Keratinocyte (primary cell): ENCODE results near the gene CDC42EP3. TPM values are rescaled to one million over a fixed set of nuclear protein-coding genes. Genes with fewer than 3 reads are reported as not detected.

Source experiments
- DNase-seq: peaks from one replicate; pipeline ENCODE4 v3.0.0-alpha.2; 2011; ENCODE audit warnings: low read depth, missing footprints, low spot score
- FAIRE-seq: peaks from 2 replicates; lab custom pipeline; 2011; peaks lifted over from hg19 to GRCh38; lab: Jason Lieb, UNC
- H2AFZ ChIP-seq: 2 replicates; pipeline ENCODE4 v1.6.0; 2012; ENCODE audit warnings: low read length, control low read depth, inconsistent platforms; ENCODE audit not compliant: control insufficient read depth
- H3K27ac ChIP-seq: 2 replicates; pipeline ENCODE4 v1.5.1; 2011; ENCODE audit warnings: low read length; ENCODE audit not compliant: control insufficient read depth, insufficient read depth
- H3K27me3 ChIP-seq: 3 replicates; pipeline ENCODE4 v1.6.0; 2011; ENCODE audit warnings: low read length; ENCODE audit not compliant: control insufficient read depth, insufficient read depth; ENCODE audit errors: extremely low read depth
- H3K36me3 ChIP-seq, 2 experiments: 2 replicates in 1 of 2; 3 replicates in 1 of 2; pipeline ENCODE4 v1.5.1; 2011; ENCODE audit warnings: low read length in 2 of 2, mild to moderate bottlenecking in 1 of 2; ENCODE audit not compliant: control insufficient read depth in 2 of 2, insufficient read depth in 2 of 2; ENCODE audit errors: extremely low read depth in 1 of 2
- H3K4me1 ChIP-seq: 3 replicates; pipeline ENCODE4 v1.5.1; 2011; ENCODE audit warnings: low read length; ENCODE audit not compliant: control insufficient read depth, insufficient read depth; ENCODE audit errors: extremely low read depth
- H3K4me2 ChIP-seq: 3 replicates; pipeline ENCODE4 v1.6.0; 2011; ENCODE audit warnings: low read depth, low read length; ENCODE audit not compliant: control insufficient read depth, insufficient read depth; ENCODE audit errors: extremely low read depth
- H3K4me3 ChIP-seq, 3 experiments: fragments of 200-600 bp in 1 of 3; sonication (generic) in 1 of 3; 2 replicates in 2 of 3; 3 replicates in 1 of 3; pipeline ENCODE4 v1.5.1; 2011 to 2016; ENCODE audit warnings: low read length in 3 of 3, mild to moderate bottlenecking in 3 of 3, control low read depth in 2 of 3, inconsistent platforms in 1 of 3, low read depth in 1 of 3, mixed read lengths in 1 of 3, mixed run types in 1 of 3, moderate library complexity in 1 of 3; ENCODE audit not compliant: control insufficient read depth in 2 of 3, insufficient read depth in 2 of 3; ENCODE audit errors: extremely low read depth in 1 of 3
- H3K79me2 ChIP-seq: 2 replicates; pipeline ENCODE4 v1.6.0; 2012; ENCODE audit warnings: low read length; ENCODE audit not compliant: control insufficient read depth, insufficient read depth
- H3K9ac ChIP-seq: 3 replicates; pipeline ENCODE4 v1.6.0; 2011; ENCODE audit warnings: low read length; ENCODE audit not compliant: control insufficient read depth, insufficient read depth; ENCODE audit errors: extremely low read depth
- H3K9me1 ChIP-seq: 3 replicates; pipeline ENCODE4 v1.6.0; 2011; ENCODE audit warnings: low read length; ENCODE audit not compliant: control insufficient read depth, insufficient read depth; ENCODE audit errors: extremely low read depth
- H3K9me3 ChIP-seq: 2 replicates; pipeline ENCODE4 v1.5.1; 2012; ENCODE audit warnings: low read depth, low read length; ENCODE audit not compliant: control insufficient read depth
- H4K20me1 ChIP-seq: 3 replicates; pipeline ENCODE4 v1.6.0; 2011; ENCODE audit warnings: low read length; ENCODE audit not compliant: control insufficient read depth, insufficient read depth; ENCODE audit errors: extremely low read depth
- EZH2 ChIP-seq: IDR thresholded peaks from one replicate; pipeline ENCODE4 v1.6.1; 2012; ENCODE audit warnings: inconsistent platforms, mild to moderate bottlenecking, low read length, moderate library complexity
- dilution Hi-C: fragments of 300-500 bp; cut with MboI; formaldehyde crosslinking; loops from one replicate; pipeline ENCODE4 v1.7.0; 2020; ENCODE audit warnings: low sequenced_read_pairs; ENCODE audit not compliant: extremely low pct_ligation_motif_present
- polyA plus RNA-seq, 5 experiments: library from polyadenylated mRNA; depleted of rRNA in 3 of 5; stranded (reverse) in 3 of 5; stranded (forward) in 1 of 5; unstranded in 1 of 5; fragments of >200 nt; gene quantifications; 1 replicate in 1 of 5; 2 replicates in 3 of 5; 3 replicates in 1 of 5; pipeline versions ENCODE4 v1.2.1 to v1.2.3, GENCODE V29; 2011 to 2012; ENCODE audit warnings: missing spikeins in 2 of 5, low read depth in 1 of 5, low replicate concordance in 1 of 5
- TF ChIP-seq, protein P1 (sequence below), 3 experiments: IDR thresholded peaks in 1 of 3; conservative IDR thresholded peaks in 1 of 3; optimal IDR thresholded peaks in 1 of 3; 2 replicates in 2 of 3; 3 replicates in 1 of 3; pipeline versions ENCODE3 to v1.5.1; 2011; ENCODE audit warnings: low read length in 3 of 3, mild to moderate bottlenecking in 3 of 3, moderate library complexity in 2 of 3, control low read depth in 1 of 3, inconsistent platforms in 1 of 3; ENCODE audit not compliant: insufficient read depth in 2 of 3; ENCODE audit errors: extremely low read depth in 1 of 3

The CDC42EP3 gene
- polyA plus RNA-seq, 1 donor (not counting 4 experiments of a cell fraction or from before 2014, with no cell fraction given): 34.6 TPM

DNA sequence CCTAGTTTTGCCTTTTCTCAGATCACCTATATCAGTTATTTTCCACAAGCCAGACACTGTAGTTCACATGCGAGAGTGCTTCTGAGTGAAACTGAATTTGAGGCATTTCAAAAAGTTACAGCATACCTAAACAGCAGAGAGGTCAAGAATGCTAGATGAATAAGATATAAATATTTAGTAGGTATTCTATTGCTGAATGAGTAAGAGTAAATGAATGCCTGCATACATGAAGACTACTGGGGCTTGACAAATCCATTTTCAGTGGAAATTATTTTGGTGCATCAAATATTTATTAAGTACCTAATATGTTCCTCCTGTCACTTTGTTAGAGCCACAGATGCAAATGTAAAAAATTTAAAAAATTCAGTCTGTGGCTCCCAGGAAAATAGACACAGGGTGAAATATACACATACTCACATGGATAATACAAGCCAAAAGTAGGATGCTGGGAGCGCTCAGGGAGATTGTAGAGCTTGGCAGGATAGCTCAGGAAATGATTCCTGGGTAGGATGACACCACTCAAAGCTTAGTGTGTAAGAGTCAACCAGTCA lies 27.6 kb upstream of the CDC42EP3 start:
- no peak for TF ChIP-seq EZH2
- TF ChIP-seq, protein P1, sequence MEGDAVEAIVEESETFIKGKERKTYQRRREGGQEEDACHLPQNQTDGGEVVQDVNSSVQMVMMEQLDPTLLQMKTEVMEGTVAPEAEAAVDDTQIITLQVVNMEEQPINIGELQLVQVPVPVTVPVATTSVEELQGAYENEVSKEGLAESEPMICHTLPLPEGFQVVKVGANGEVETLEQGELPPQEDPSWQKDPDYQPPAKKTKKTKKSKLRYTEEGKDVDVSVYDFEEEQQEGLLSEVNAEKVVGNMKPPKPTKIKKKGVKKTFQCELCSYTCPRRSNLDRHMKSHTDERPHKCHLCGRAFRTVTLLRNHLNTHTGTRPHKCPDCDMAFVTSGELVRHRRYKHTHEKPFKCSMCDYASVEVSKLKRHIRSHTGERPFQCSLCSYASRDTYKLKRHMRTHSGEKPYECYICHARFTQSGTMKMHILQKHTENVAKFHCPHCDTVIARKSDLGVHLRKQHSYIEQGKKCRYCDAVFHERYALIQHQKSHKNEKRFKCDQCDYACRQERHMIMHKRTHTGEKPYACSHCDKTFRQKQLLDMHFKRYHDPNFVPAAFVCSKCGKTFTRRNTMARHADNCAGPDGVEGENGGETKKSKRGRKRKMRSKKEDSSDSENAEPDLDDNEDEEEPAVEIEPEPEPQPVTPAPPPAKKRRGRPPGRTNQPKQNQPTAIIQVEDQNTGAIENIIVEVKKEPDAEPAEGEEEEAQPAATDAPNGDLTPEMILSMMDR (optimal IDR thresholded peaks at IDR 0.05 in 1 of 3, IDR thresholded peaks at IDR 0.05 in 1 of 3, conservative IDR thresholded peaks at IDR 0.05 in 1 of 3; ENCODE audit: extremely low read depth in 1 of 3, insufficient read depth in 2 of 3, low read length in 3 of 3): no peak
- FAIRE-seq (no peak), DNase-seq (no peak)
- no peaks in the 10 kb centered on the region for H3K9me3 ChIP-seq
- H3K9ac ChIP-seq: no peak overlapping the region
- H3K9me1 ChIP-seq: no peaks in the 10 kb centered on the region
- no peak overlapping the region for H3K4me2 ChIP-seq
- no peaks in the 10 kb centered on the region for H4K20me1 ChIP-seq
- no peak overlapping the region for H3K27ac ChIP-seq
- H3K36me3 ChIP-seq: no peaks in the 10 kb centered on the region
- no peak overlapping the region for H3K4me3 ChIP-seq
- dilution Hi-C loops: no loop called here
- no peaks in the 10 kb centered on the region for H3K4me1 ChIP-seq
- no peaks in the 10 kb centered on the region for H3K79me2 ChIP-seq
- no peaks in the 10 kb centered on the region for H3K27me3 ChIP-seq
- H2AFZ ChIP-seq: no peak overlapping the region

DNA sequence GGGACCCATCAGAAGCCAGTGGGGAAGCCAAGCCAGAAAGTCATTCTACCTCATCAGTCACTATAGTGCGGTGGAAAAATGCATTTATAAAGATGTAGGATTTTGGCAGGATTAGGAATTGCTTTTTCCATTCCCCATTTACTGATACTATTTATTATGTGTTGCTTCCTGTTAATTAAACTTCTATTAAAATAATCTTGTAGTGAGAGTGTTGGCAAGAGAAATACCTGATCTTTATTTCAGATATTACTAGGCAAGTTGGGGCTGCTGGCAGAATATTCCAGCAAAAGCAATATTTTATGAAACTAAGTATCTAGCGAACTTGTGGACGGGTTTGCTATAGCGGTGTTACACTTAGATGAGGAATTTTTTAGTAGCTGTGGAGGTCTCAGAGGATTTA lies 23.9 kb upstream of the CDC42EP3 start:
- Histone ChIP-seq H3K4me1 (no peaks in the 10 kb centered on the region), H3K4me3 (no peak overlapping the region), H3K9ac (no peak overlapping the region), H2AFZ (no peak overlapping the region), H3K9me1 (no peaks in the 10 kb centered on the region), H4K20me1 (no peaks in the 10 kb centered on the region), H3K27ac (no peak overlapping the region), H3K27me3 (no peaks in the 10 kb centered on the region), H3K36me3 (no peaks in the 10 kb centered on the region), H3K9me3 (no peaks in the 10 kb centered on the region), H3K4me2 (no peak overlapping the region), H3K79me2 (no peaks in the 10 kb centered on the region)
- DNase-seq (no peak), FAIRE-seq (no peak)
- TF ChIP-seq EZH2: no peak
- TF ChIP-seq, protein P1 (optimal IDR thresholded peaks at IDR 0.05 in 1 of 3, IDR thresholded peaks at IDR 0.05 in 1 of 3, conservative IDR thresholded peaks at IDR 0.05 in 1 of 3; ENCODE audit: extremely low read depth in 1 of 3, insufficient read depth in 2 of 3, low read length in 3 of 3): no peak
- dilution Hi-C loops: no loop called here
